CD8-positive, alpha-beta memory T cell (primary cell): Measurements from ENCODE around the gene TLCD4. TPM values are rescaled to one million over a fixed set of nuclear protein-coding genes. Genes with fewer than 3 reads are reported as not detected.

ENCODE experiments used
- CTCF ChIA-PET: fragments of 350-600 bp; sonication (Branson Sonifier 250); formaldehyde crosslinking; loops from one replicate; lab custom pipeline; 2021; ENCODE audit warnings: antibody characterized with exemption; lab: Charles Lee
- POLR2A ChIA-PET: fragments of 350-600 bp; sonication (Branson Sonifier 250); formaldehyde crosslinking; loops from one replicate; lab custom pipeline; 2021; ENCODE audit warnings: antibody characterized with exemption; lab: Charles Lee
- DNase-seq, 5 donors: peaks; one replicate each; pipeline versions ENCODE4 v3.0.0 to v3.0.0-alpha.2; 2020 to 2022; ENCODE audit warnings: mixed read lengths in 1 of 5
- H3K27ac ChIP-seq: one replicate; pipeline ENCODE4 v1.7.0; 2013; ENCODE audit warnings: low read depth, mild to moderate bottlenecking, low read length, moderate library complexity
- H3K27me3 ChIP-seq: 2 replicates; pipeline ENCODE4 v1.7.0; 2013; ENCODE audit warnings: low read length, mild to moderate bottlenecking; ENCODE audit not compliant: insufficient read depth, poor library complexity, severe bottlenecking
- H3K36me3 ChIP-seq: 2 replicates; pipeline ENCODE4 v1.7.0; 2013; ENCODE audit warnings: mild to moderate bottlenecking, low read length, moderate library complexity; ENCODE audit not compliant: insufficient read depth
- H3K4me1 ChIP-seq: 2 replicates; pipeline ENCODE4 v1.7.0; 2013; ENCODE audit warnings: mild to moderate bottlenecking, low read length, moderate library complexity; ENCODE audit not compliant: insufficient read depth
- H3K4me3 ChIP-seq: 2 replicates; pipeline ENCODE4 v1.7.0; 2013; ENCODE audit warnings: mild to moderate bottlenecking, low read length
- H3K9me3 ChIP-seq: 2 replicates; pipeline ENCODE4 v1.7.0; 2013; ENCODE audit warnings: mild to moderate bottlenecking, low read length
- H3K27ac Mint-ChIP-seq, 8 donors: one replicate each; pipeline ENCODE4 v1.8.0; 2020 to 2021; ENCODE audit warnings: mixed read lengths in 8 of 8, mild to moderate bottlenecking in 6 of 8, inconsistent platforms in 3 of 8, moderate library complexity in 3 of 8
- H3K27me3 Mint-ChIP-seq, 2 donors: one replicate each; pipeline ENCODE4 v1.8.0; 2020 to 2021; ENCODE audit warnings: mixed read lengths in 2 of 2, mild to moderate bottlenecking in 1 of 2, moderate library complexity in 1 of 2
- H3K36me3 Mint-ChIP-seq, 3 donors: one replicate each; pipeline ENCODE4 v1.8.0; 2020 to 2021; ENCODE audit warnings: mixed read lengths in 3 of 3, inconsistent platforms in 1 of 3, mild to moderate bottlenecking in 1 of 3
- H3K4me1 Mint-ChIP-seq, 3 donors: one replicate each; pipeline ENCODE4 v1.8.0; 2020 to 2021; ENCODE audit warnings: mixed read lengths in 3 of 3, inconsistent platforms in 1 of 3, mild to moderate bottlenecking in 1 of 3
- H3K4me3 Mint-ChIP-seq, 7 donors: one replicate each; pipeline ENCODE4 v1.8.0; 2020 to 2021; ENCODE audit warnings: mixed read lengths in 7 of 7, mild to moderate bottlenecking in 6 of 7, moderate library complexity in 4 of 7, inconsistent platforms in 2 of 7
- H3K9me3 Mint-ChIP-seq, 5 donors: one replicate each; pipeline ENCODE4 v1.8.0; 2020 to 2022; ENCODE audit warnings: mixed read lengths in 5 of 5, mild to moderate bottlenecking in 3 of 5, moderate library complexity in 2 of 5, inconsistent platforms in 1 of 5
- polyA plus RNA-seq: library from polyadenylated mRNA; unstranded; fragments of 300-500 nt; fragmentation: Illumina TruSeq; gene quantifications from one replicate; pipeline ENCODE4 v1.2.3, GENCODE V29; 2021
- total RNA-seq, 2 experiments: library from RNA; stranded (reverse); gene quantifications; one replicate each; pipeline ENCODE4 v1.2.3, GENCODE V29; 2021

Gene TLCD4
- total and polyA plus RNA-seq, 3 experiments from 2014 or later, result 0.04 to 0.09 TPM; not detected in 1

- peak within 1 kb of the TSS; percentile 92 to 100 (median 98) for H3K4me3 Mint-ChIP-seq
- H3K27ac Mint-ChIP-seq, result peak within 1 kb of the TSS; percentile 92 to 99 (median 98)
- H3K27me3 Mint-ChIP-seq, result peaks cover 7 to 11% of the 10 kb centered on the region in 2 donors
- H3K27ac ChIP-seq, result peak within 1 kb of the TSS; percentile 71
- H3K36me3 Mint-ChIP-seq, result peaks cover 0 to 7% (median 7%) of the 10 kb centered on the region in 3 donors
- peaks cover 16% of the 10 kb centered on the region for H3K4me1 ChIP-seq
- peak; percentile 88 to 95 (median 93) for DNase-seq
- no peaks in the 10 kb centered on the region for H3K27me3 ChIP-seq
- H3K4me3 ChIP-seq, result peak within 1 kb of the TSS; percentile 88
- ChIA-PET POLR2A (interaction anchor here (1.2 to 1.6 kb wide), 2 partner anchors 45 to 161 kb away, joined by 10 to 16 read pairs; partner anchors contain the start of genes RWDD3 and TLCD4), CTCF (interaction anchor here (0.8 to 1.8 kb wide), 7 partner anchors 9 to 1163 kb away, joined by 3 to 18 read pairs (median 5); partner anchors contain the start of genes GCLM and RWDD3)
- peaks cover 18 to 25% (median 23%) of the 10 kb centered on the region in 3 donors for H3K4me1 Mint-ChIP-seq
- no peaks in the 10 kb centered on the region for H3K9me3 ChIP-seq
- no peaks in the 10 kb centered on the region for H3K9me3 Mint-ChIP-seq
- H3K36me3 ChIP-seq, result no peaks in the 10 kb centered on the region
Measured at GRCh38 chr1:95072532-95073419, 44.4 kb upstream of the TLCD4 start, which contains the start of gene ALG14. Gene ALG14, minus strand, starts transcription at chr1:95072951. Its CDS starts 53 bp downstream, at chr1:95072898.

GRCh38 chr1:95073446-95073845 lies 43.7 kb upstream of the TLCD4 start:
- H3K4me1 ChIP-seq, result peaks cover 16% of the 10 kb centered on the region
- Mint-ChIP-seq H3K9me3 (no peaks in the 10 kb centered on the region), H3K36me3 (peaks cover 0 to 7% (median 7%) of the 10 kb centered on the region in 3 donors), H3K4me3 (peak overlapping the region; percentile 92 to 100 (median 98)), H3K27me3 (peaks cover 7 to 11% of the 10 kb centered on the region in 2 donors), H3K4me1 (peaks cover 18 to 25% (median 23%) of the 10 kb centered on the region in 3 donors), H3K27ac (peak overlapping the region; percentile 92 to 99 (median 98))
- H3K36me3 ChIP-seq, result no peaks in the 10 kb centered on the region
- H3K27me3 ChIP-seq, result no peaks in the 10 kb centered on the region
- peak overlapping the region; percentile 71 for H3K27ac ChIP-seq
- H3K4me3 ChIP-seq, result peak overlapping the region; percentile 88
- no peaks in the 10 kb centered on the region for H3K9me3 ChIP-seq
- DNase-seq, result no peak
- POLR2A ChIA-PET, result interaction anchor here (0.7 to 1.6 kb wide), 3 partner anchors 44 to 161 kb away, joined by 5 to 16 read pairs (median 10); partner anchors contain the start of genes RWDD3 and TLCD4
- CTCF ChIA-PET, result interaction anchor here (0.8 to 2.1 kb wide), 8 partner anchors 8 to 1164 kb away, joined by 3 to 18 read pairs (median 6); partner anchors contain the start of genes GCLM and RWDD3

GRCh38 chr1:95076034-95076433 lies 41.1 kb upstream of the TLCD4 start:
- H3K36me3 ChIP-seq, result no peaks in the 10 kb centered on the region
- Mint-ChIP-seq H3K36me3 (peaks cover 0 to 7% (median 3%) of the 10 kb centered on the region in 3 donors), H3K9me3 (no peaks in the 10 kb centered on the region), H3K4me1 (peaks cover 18 to 23% (median 22%) of the 10 kb centered on the region in 3 donors), H3K27me3 (peaks cover 7 to 11% of the 10 kb centered on the region in 2 donors), H3K27ac (no peak overlapping the region), H3K4me3 (peak overlapping the region in 1 of 7 donors; percentile 8)
- ChIA-PET POLR2A (no interaction called here), CTCF (interaction anchor here (0.7 to 2.2 kb wide), 2 partner anchors 8 to 11 kb away, joined by 3 to 11 read pairs; no protein-coding TSS in a partner anchor)
- DNase-seq, result no peak
- peaks cover 16% of the 10 kb centered on the region for H3K4me1 ChIP-seq
- H3K27me3 ChIP-seq, result no peaks in the 10 kb centered on the region
- H3K4me3 ChIP-seq, result no peak overlapping the region
- H3K27ac ChIP-seq, result no peak overlapping the region
- no peaks in the 10 kb centered on the region for H3K9me3 ChIP-seq

- no peak overlapping the region for H3K4me3 Mint-ChIP-seq
- no peaks in the 10 kb centered on the region for H3K4me1 Mint-ChIP-seq
- no peak for DNase-seq
- H3K27me3 ChIP-seq, result no peaks in the 10 kb centered on the region
- ChIA-PET POLR2A (no interaction called here), CTCF (interaction anchor here (1.3 to 5.7 kb wide), 2 partner anchors 35 to 154 kb away, joined by 3 to 39 read pairs; partner anchors contain the start of gene RWDD3)
- H3K27me3 Mint-ChIP-seq, result peaks cover 8 to 21% of the 10 kb centered on the region in 2 donors
- peaks cover 0 to under 1% (median 0%) of the 10 kb centered on the region in 3 donors for H3K36me3 Mint-ChIP-seq
- no peaks in the 10 kb centered on the region for H3K4me1 ChIP-seq
- no peaks in the 10 kb centered on the region for H3K9me3 Mint-ChIP-seq
- H3K27ac ChIP-seq, result no peak overlapping the region
- H3K27ac Mint-ChIP-seq, result no peak overlapping the region
- H3K9me3 ChIP-seq, result no peaks in the 10 kb centered on the region
- no peak overlapping the region for H3K4me3 ChIP-seq
- no peaks in the 10 kb centered on the region for H3K36me3 ChIP-seq
Measured at GRCh38 chr1:95080446-95080845, 36.7 kb upstream of the TLCD4 start.

GRCh38 chr1:95080879-95081278 lies 36.3 kb upstream of the TLCD4 start:
- no peak overlapping the region for H3K4me3 Mint-ChIP-seq
- no peaks in the 10 kb centered on the region for H3K9me3 Mint-ChIP-seq
- H3K27me3 ChIP-seq, result no peaks in the 10 kb centered on the region
- H3K4me3 ChIP-seq, result no peak overlapping the region
- POLR2A ChIA-PET, result no interaction called here
- H3K27me3 Mint-ChIP-seq, result peaks cover 5 to 19% of the 10 kb centered on the region in 2 donors
- no peak for DNase-seq
- H3K4me1 ChIP-seq, result no peaks in the 10 kb centered on the region
- H3K27ac Mint-ChIP-seq, result no peak overlapping the region
- H3K4me1 Mint-ChIP-seq, result no peaks in the 10 kb centered on the region
- CTCF ChIA-PET, result interaction anchor here (5.7 kb wide), 1 partner anchor 154 kb away, joined by 39 read pairs; the partner anchor contains the start of gene RWDD3
- H3K36me3 Mint-ChIP-seq, result no peaks in the 10 kb centered on the region
- no peaks in the 10 kb centered on the region for H3K9me3 ChIP-seq
- no peaks in the 10 kb centered on the region for H3K36me3 ChIP-seq
- H3K27ac ChIP-seq, result no peak overlapping the region

GRCh38 chr1:95084317-95085176 lies 32.6 kb upstream of the TLCD4 start:
- Mint-ChIP-seq H3K27ac (no peak overlapping the region), H3K36me3 (no peaks in the 10 kb centered on the region), H3K4me3 (no peak overlapping the region), H3K4me1 (no peaks in the 10 kb centered on the region), H3K9me3 (no peaks in the 10 kb centered on the region), H3K27me3 (peaks cover 7 to 28% of the 10 kb centered on the region in 2 donors)
- CTCF ChIA-PET, result interaction anchor here (0.7 to 5.7 kb wide), 8 partner anchors 9 to 157 kb away, joined by 3 to 39 read pairs (median 4); partner anchors contain the start of genes ALG14 and RWDD3
- Histone ChIP-seq H3K36me3 (no peaks in the 10 kb centered on the region), H3K27me3 (no peaks in the 10 kb centered on the region), H3K9me3 (no peaks in the 10 kb centered on the region), H3K4me1 (no peaks in the 10 kb centered on the region), H3K4me3 (no peak overlapping the region), H3K27ac (no peak overlapping the region)
- POLR2A ChIA-PET, result interaction anchor here (1.8 kb wide), 1 partner anchor 149 kb away, joined by 8 read pairs; the partner anchor contains the start of gene RWDD3
- DNase-seq, result peak in 1 of 5 donors; percentile 33

- Mint-ChIP-seq H3K4me1 (no peaks in the 10 kb centered on the region), H3K27ac (no peak overlapping the region), H3K4me3 (no peak overlapping the region), H3K27me3 (peaks cover 9 to 35% of the 10 kb centered on the region in 2 donors), H3K9me3 (no peaks in the 10 kb centered on the region), H3K36me3 (no peaks in the 10 kb centered on the region)
- H3K27me3 ChIP-seq, result no peaks in the 10 kb centered on the region
- no peaks in the 10 kb centered on the region for H3K9me3 ChIP-seq
- no peak for DNase-seq
- ChIA-PET CTCF (interaction anchor here (1.3 to 5.7 kb wide), 5 partner anchors 9 to 156 kb away, joined by 3 to 39 read pairs (median 5); partner anchors contain the start of genes ALG14 and RWDD3), POLR2A (no interaction called here)
- no peak overlapping the region for H3K27ac ChIP-seq
- no peak overlapping the region for H3K4me3 ChIP-seq
- no peaks in the 10 kb centered on the region for H3K4me1 ChIP-seq
- no peaks in the 10 kb centered on the region for H3K36me3 ChIP-seq
Measured at GRCh38 chr1:95085376-95085775, 31.8 kb upstream of the TLCD4 start.
